GM23338 (cell line): ENCODE data around the gene RIN3. TPM values are rescaled to one million over a fixed set of nuclear protein-coding genes. Genes with fewer than 3 reads are reported as not detected.

Source experiments
- ATAC-seq: fragments of 200-7000 bp; cut with Tn5 transposase; 3 replicates; pipeline ENCODE4 v1.9.1; 2020
- DNase-seq: peaks from one replicate; pipeline ENCODE4 v3.0.0-alpha.2; 2015; ENCODE audit warnings: low spot score
- H2AFZ ChIP-seq: fragments of 200-600 bp; sonication (generic); 2 replicates; pipeline ENCODE4 v1.8.0; 2016; ENCODE audit warnings: antibody characterized with exemption, mild to moderate bottlenecking, moderate library complexity
- H3F3A ChIP-seq: fragments of 200-600 bp; sonication (generic); replicated peaks from 2 replicates; pipeline ENCODE4 v1.8.0; 2017; ENCODE audit warnings: antibody characterized with exemption, mixed run types, low read depth
- H3K27ac ChIP-seq: fragments of 200-600 bp; sonication (generic); 2 replicates; pipeline ENCODE4 v1.6.1; 2016; ENCODE audit warnings: low read depth
- H3K27me3 ChIP-seq: fragments of 200-600 bp; sonication (generic); 2 replicates; pipeline ENCODE4 v1.8.0; 2016; ENCODE audit warnings: mild to moderate bottlenecking, mixed run types, moderate library complexity; ENCODE audit not compliant: insufficient read depth
- H3K36me3 ChIP-seq: fragments of 200-600 bp; sonication (generic); 2 replicates; pipeline ENCODE4 v1.8.0; 2016; ENCODE audit warnings: mild to moderate bottlenecking; ENCODE audit not compliant: insufficient read depth
- H3K4me1 ChIP-seq: fragments of 200-600 bp; sonication (generic); 2 replicates; pipeline ENCODE4 v1.8.0; 2016; ENCODE audit warnings: mild to moderate bottlenecking, moderate library complexity; ENCODE audit not compliant: insufficient read depth
- H3K4me2 ChIP-seq: fragments of 200-600 bp; sonication (generic); 2 replicates; pipeline ENCODE4 v1.7.1; 2017; ENCODE audit warnings: mixed run types
- H3K4me3 ChIP-seq: fragments of 200-600 bp; sonication (generic); 2 replicates; pipeline ENCODE4 v1.6.1; 2016; ENCODE audit warnings: mixed run types
- H3K79me2 ChIP-seq: fragments of 200-600 bp; sonication (generic); replicated peaks from 2 replicates; pipeline ENCODE4 v1.8.0; 2017; ENCODE audit warnings: mild to moderate bottlenecking; ENCODE audit not compliant: insufficient read depth
- H3K9me2 ChIP-seq: fragments of 200-600 bp; sonication (generic); 2 replicates; pipeline ENCODE4 v1.8.0; 2017; ENCODE audit not compliant: insufficient read depth
- H4K20me1 ChIP-seq: fragments of 200-600 bp; sonication (generic); replicated peaks from 2 replicates; pipeline ENCODE4 v1.8.0; 2017; ENCODE audit warnings: mild to moderate bottlenecking; ENCODE audit not compliant: insufficient read depth
- H3K27ac Mint-ChIP-seq: 2 replicates; pipeline ENCODE4 v1.8.0; 2020; ENCODE audit warnings: inconsistent platforms, mild to moderate bottlenecking, moderate library complexity, mixed read lengths
- H3K27me3 Mint-ChIP-seq: 3 replicates; pipeline ENCODE4 v1.8.0; 2022; ENCODE audit warnings: low read depth, mild to moderate bottlenecking, moderate library complexity, mixed read lengths, inconsistent platforms; ENCODE audit not compliant: insufficient read depth, poor library complexity
- H3K36me3 Mint-ChIP-seq: 3 replicates; pipeline ENCODE4 v1.8.0; 2021; ENCODE audit warnings: low read depth, mild to moderate bottlenecking, inconsistent platforms, moderate library complexity, mixed read lengths
- H3K4me1 Mint-ChIP-seq: 3 replicates; pipeline ENCODE4 v1.8.0; 2020; ENCODE audit warnings: mild to moderate bottlenecking, inconsistent platforms, mixed read lengths
- H3K4me3 Mint-ChIP-seq: 3 replicates; pipeline ENCODE4 v1.8.0; 2021; ENCODE audit warnings: moderate library complexity, mild to moderate bottlenecking, inconsistent platforms, mixed read lengths
- H3K9me3 Mint-ChIP-seq: 3 replicates; pipeline ENCODE4 v1.8.0; 2020; ENCODE audit warnings: moderate library complexity, mild to moderate bottlenecking, inconsistent platforms, mixed read lengths
- CREB1 ChIP-seq: fragments of 250-450 bp; sonication (Bioruptor Pico); IDR thresholded peaks from 2 replicates; pipeline ENCODE4 v1.5.0; 2020; ENCODE audit warnings: low read depth, mild to moderate bottlenecking, moderate library complexity
- EZH2phosphoT487 ChIP-seq: fragments of 200-600 bp; sonication (generic); IDR thresholded peaks from one replicate; pipeline ENCODE4 v1.8.1; 2018; ENCODE audit warnings: antibody characterized with exemption; ENCODE audit not compliant: unreplicated experiment
- JUNB ChIP-seq: IDR thresholded peaks from one replicate; pipeline ENCODE4 v1.6.1; 2016; ENCODE audit warnings: antibody characterized with exemption; ENCODE audit not compliant: unreplicated experiment
- NANOG ChIP-seq: IDR thresholded peaks from 2 replicates; pipeline ENCODE4 v1.6.1; 2016; ENCODE audit warnings: antibody characterized with exemption, borderline replicate concordance
- STAT1 ChIP-seq: IDR thresholded peaks from one replicate; pipeline ENCODE4 v1.6.1; 2016; ENCODE audit warnings: antibody characterized with exemption; ENCODE audit not compliant: unreplicated experiment
- ZNF331 ChIP-seq: fragments of 250-450 bp; sonication (Bioruptor Pico); IDR thresholded peaks from 2 replicates; pipeline ENCODE4 v1.5.0; 2020; ENCODE audit warnings: low read depth, mild to moderate bottlenecking, moderate library complexity
- polyA plus RNA-seq: library from polyadenylated mRNA; unstranded; fragments of >200 nt; fragmentation: Nextera tagmentation; extraction: Ambion mirVana; gene quantifications from 2 replicates; pipeline ENCODE4 v1.2.1, GENCODE V29; 2016
- total RNA-seq: library from RNA; depleted of rRNA; stranded (reverse); fragments of >200 nt; shearing (Covaris generic); gene quantifications from 2 replicates; pipeline ENCODE4 v1.2.3, GENCODE V29; 2014
- TF ChIP-seq, protein P1 (sequence below): IDR thresholded peaks from one replicate; pipeline ENCODE4 v1.6.1; 2018; ENCODE audit warnings: antibody characterized with exemption; ENCODE audit not compliant: unreplicated experiment
- TF ChIP-seq, protein P2 (sequence below): fragments of 250-450 bp; sonication (Bioruptor Pico); IDR thresholded peaks from 2 replicates; pipeline ENCODE4 v1.5.0; 2020; ENCODE audit warnings: mild to moderate bottlenecking, moderate library complexity

Gene RIN3
- total and polyA plus RNA-seq, 2 experiments from 2014 or later = 0.97 to 1.5 TPM

DNA sequence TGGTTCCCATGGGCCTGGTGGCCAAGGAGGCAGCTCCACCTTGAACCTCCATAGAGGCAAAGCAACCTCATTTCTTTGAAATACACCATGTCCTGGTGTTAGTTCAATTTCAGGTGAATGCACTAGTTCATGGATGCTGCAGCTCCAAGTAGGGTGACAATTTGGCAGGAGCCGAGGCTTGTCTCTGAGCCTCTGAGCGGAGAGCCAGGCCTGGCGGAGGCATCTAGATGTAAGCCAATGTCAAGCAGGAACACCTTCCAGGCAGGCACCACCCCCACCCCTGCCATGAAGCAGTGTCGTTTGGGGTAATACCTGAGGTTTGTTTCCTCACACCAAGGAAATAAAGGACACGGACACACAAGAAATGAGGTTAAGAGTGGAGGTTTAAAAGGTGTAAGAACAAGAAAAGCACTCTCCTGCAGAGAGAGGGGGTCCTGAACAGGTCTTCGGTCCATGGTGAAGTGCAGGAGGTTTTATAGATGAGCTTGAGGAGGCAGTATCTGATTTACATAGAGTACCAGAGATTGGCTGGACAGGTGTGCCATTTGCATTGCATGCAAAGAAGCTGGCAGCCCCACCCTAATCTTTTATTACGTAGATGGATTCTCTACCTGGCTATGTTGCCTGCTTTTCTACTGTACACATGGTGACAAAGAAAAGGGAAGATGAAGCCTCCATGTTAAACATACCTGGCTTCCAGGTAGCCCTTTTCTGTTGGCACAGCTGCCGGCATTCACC is 60.3 kb downstream of the RIN3 start (continued):
- TF ChIP-seq EZH2phosphoT487 = no peak
- no peak for TF ChIP-seq NANOG
- TF ChIP-seq JUNB = no peak
- TF ChIP-seq STAT1 = no peak
- TF ChIP-seq, protein P1, sequence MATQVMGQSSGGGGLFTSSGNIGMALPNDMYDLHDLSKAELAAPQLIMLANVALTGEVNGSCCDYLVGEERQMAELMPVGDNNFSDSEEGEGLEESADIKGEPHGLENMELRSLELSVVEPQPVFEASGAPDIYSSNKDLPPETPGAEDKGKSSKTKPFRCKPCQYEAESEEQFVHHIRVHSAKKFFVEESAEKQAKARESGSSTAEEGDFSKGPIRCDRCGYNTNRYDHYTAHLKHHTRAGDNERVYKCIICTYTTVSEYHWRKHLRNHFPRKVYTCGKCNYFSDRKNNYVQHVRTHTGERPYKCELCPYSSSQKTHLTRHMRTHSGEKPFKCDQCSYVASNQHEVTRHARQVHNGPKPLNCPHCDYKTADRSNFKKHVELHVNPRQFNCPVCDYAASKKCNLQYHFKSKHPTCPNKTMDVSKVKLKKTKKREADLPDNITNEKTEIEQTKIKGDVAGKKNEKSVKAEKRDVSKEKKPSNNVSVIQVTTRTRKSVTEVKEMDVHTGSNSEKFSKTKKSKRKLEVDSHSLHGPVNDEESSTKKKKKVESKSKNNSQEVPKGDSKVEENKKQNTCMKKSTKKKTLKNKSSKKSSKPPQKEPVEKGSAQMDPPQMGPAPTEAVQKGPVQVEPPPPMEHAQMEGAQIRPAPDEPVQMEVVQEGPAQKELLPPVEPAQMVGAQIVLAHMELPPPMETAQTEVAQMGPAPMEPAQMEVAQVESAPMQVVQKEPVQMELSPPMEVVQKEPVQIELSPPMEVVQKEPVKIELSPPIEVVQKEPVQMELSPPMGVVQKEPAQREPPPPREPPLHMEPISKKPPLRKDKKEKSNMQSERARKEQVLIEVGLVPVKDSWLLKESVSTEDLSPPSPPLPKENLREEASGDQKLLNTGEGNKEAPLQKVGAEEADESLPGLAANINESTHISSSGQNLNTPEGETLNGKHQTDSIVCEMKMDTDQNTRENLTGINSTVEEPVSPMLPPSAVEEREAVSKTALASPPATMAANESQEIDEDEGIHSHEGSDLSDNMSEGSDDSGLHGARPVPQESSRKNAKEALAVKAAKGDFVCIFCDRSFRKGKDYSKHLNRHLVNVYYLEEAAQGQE = no peak

DNA sequence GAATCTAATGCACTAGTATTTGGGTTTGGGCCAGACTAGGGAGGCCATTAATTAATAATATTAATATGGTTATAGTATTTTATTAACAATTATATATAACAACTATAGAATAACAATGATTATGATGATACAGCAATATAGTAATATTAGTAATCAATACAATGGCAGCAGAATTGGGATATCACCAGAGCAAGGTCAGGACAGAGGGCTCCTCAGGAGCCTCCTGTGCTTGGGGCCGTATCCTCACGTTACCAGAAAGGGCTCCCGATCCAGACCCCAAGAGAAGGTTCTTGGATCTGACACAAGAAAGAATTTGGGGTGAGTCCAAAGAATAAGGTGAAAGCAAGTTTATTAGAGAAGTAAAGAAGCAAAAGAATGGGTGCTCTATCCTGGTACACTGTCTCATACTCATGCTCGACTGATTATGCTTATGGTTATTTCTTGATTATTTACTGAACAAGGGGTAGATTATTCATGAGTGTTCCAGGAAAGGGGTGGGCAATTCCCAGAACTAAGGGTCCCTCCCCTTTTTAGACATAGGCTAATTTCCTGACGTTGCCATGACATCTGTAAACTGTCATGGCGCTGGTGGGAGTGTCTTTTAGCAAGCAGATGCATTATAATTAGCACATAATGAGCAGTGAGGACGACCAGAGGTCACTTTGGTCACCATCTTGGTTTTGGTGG is 61.6 kb downstream of the RIN3 start:
- Mint-ChIP-seq H3K27ac (no peak overlapping the region), H3K4me1 (peaks cover 14% of the 10 kb centered on the region), H3K36me3 (no peaks in the 10 kb centered on the region), H3K4me3 (no peak overlapping the region), H3K9me3 (no peaks in the 10 kb centered on the region; the same call in 2 of the 3 replicates), H3K27me3 (peaks cover 8% of the 10 kb centered on the region)
- Histone ChIP-seq H4K20me1 (no peaks in the 10 kb centered on the region), H2AFZ (no peak overlapping the region), H3K27me3 (no peaks in the 10 kb centered on the region), H3K79me2 (no peaks in the 10 kb centered on the region), H3K4me2 (no peak overlapping the region), H3K4me3 (no peak overlapping the region), H3K4me1 (peaks cover 17% of the 10 kb centered on the region), H3K27ac (no peak overlapping the region), H3F3A (no peaks in the 10 kb centered on the region), H3K9me2 (0 out of 2 replicates have a peak, but pooled peaks cover 10% of the 10 kb centered on the region), H3K36me3 (no peaks in the 10 kb centered on the region)
- DNase-seq = no peak
- no peak for ATAC-seq
- TF ChIP-seq, protein P2, sequence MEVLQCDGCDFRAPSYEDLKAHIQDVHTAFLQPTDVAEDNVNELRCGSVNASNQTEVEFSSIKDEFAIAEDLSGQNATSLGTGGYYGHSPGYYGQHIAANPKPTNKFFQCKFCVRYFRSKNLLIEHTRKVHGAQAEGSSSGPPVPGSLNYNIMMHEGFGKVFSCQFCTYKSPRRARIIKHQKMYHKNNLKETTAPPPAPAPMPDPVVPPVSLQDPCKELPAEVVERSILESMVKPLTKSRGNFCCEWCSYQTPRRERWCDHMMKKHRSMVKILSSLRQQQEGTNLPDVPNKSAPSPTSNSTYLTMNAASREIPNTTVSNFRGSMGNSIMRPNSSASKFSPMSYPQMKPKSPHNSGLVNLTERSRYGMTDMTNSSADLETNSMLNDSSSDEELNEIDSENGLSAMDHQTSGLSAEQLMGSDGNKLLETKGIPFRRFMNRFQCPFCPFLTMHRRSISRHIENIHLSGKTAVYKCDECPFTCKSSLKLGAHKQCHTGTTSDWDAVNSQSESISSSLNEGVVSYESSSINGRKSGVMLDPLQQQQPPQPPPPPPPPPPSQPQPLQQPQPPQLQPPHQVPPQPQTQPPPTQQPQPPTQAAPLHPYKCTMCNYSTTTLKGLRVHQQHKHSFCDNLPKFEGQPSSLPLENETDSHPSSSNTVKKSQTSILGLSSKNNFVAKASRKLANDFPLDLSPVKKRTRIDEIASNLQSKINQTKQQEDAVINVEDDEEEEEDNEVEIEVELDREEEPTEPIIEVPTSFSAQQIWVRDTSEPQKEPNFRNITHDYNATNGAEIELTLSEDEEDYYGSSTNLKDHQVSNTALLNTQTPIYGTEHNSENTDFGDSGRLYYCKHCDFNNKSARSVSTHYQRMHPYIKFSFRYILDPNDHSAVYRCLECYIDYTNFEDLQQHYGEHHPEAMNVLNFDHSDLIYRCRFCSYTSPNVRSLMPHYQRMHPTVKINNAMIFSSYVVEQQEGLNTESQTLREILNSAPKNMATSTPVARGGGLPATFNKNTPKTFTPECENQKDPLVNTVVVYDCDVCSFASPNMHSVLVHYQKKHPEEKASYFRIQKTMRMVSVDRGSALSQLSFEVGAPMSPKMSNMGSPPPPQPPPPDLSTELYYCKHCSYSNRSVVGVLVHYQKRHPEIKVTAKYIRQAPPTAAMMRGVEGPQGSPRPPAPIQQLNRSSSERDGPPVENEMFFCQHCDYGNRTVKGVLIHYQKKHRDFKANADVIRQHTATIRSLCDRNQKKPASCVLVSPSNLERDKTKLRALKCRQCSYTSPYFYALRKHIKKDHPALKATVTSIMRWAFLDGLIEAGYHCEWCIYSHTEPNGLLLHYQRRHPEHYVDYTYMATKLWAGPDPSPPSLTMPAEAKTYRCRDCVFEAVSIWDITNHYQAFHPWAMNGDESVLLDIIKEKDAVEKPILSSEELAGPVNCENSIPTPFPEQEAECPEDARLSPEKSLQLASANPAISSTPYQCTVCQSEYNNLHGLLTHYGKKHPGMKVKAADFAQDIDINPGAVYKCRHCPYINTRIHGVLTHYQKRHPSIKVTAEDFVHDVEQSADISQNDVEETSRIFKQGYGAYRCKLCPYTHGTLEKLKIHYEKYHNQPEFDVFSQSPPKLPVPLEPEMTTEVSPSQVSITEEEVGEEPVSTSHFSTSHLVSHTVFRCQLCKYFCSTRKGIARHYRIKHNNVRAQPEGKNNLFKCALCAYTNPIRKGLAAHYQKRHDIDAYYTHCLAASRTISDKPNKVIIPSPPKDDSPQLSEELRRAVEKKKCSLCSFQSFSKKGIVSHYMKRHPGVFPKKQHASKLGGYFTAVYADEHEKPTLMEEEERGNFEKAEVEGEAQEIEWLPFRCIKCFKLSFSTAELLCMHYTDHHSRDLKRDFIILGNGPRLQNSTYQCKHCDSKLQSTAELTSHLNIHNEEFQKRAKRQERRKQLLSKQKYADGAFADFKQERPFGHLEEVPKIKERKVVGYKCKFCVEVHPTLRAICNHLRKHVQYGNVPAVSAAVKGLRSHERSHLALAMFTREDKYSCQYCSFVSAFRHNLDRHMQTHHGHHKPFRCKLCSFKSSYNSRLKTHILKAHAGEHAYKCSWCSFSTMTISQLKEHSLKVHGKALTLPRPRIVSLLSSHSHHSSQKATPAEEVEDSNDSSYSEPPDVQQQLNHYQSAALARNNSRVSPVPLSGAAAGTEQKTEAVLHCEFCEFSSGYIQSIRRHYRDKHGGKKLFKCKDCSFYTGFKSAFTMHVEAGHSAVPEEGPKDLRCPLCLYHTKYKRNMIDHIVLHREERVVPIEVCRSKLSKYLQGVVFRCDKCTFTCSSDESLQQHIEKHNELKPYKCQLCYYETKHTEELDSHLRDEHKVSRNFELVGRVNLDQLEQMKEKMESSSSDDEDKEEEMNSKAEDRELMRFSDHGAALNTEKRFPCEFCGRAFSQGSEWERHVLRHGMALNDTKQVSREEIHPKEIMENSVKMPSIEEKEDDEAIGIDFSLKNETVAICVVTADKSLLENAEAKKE (CRISPR knock-in tag) = no peak
- TF ChIP-seq, protein P1 = no peak
- TF ChIP-seq CREB1 (no peak), STAT1 (no peak), ZNF331 (CRISPR knock-in tag) (no peak)
